GM12878 (cell line): ENCODE results near the gene MAT2B. TPM values are rescaled to one million over a fixed set of nuclear protein-coding genes. Genes with fewer than 3 reads are reported as not detected.

Source experiments
- CREM ChIP-seq: IDR thresholded peaks from 2 replicates; pipeline ENCODE4 v1.6.1; 2014; ENCODE audit warnings: antibody characterized with exemption, low read depth
- EED ChIP-seq: sonication (generic); IDR thresholded peaks from 2 replicates; pipeline ENCODE4 v1.6.1; 2016; ENCODE audit warnings: antibody characterized with exemption, low read depth
- EGR1 ChIP-seq, 2 experiments: IDR thresholded peaks; 1 replicate in 1 of 2; 2 replicates in 1 of 2; pipeline ENCODE4 v1.6.1; 2011 to 2012; ENCODE audit warnings: low read depth in 2 of 2, low read length in 2 of 2, borderline replicate concordance in 1 of 2, mild to moderate bottlenecking in 1 of 2, moderate library complexity in 1 of 2
- GATAD2B ChIP-seq: fragments of 450-650 bp; conservative IDR thresholded peaks from 2 replicates; pipeline ENCODE4 v1.6.1; 2017; ENCODE audit warnings: low read depth, mild to moderate bottlenecking, moderate library complexity
- JUND ChIP-seq: IDR thresholded peaks from 2 replicates; pipeline ENCODE4 v1.6.1; 2012; ENCODE audit warnings: low read depth, mild to moderate bottlenecking, low read length, improper control_type of control experiment, moderate library complexity
- LARP7 ChIP-seq: fragments of 450-650 bp; IDR thresholded peaks from 2 replicates; pipeline ENCODE4 v1.6.1; 2017; ENCODE audit warnings: mild to moderate bottlenecking
- NR2C1 ChIP-seq: fragments of 450-650 bp; IDR thresholded peaks from 2 replicates; pipeline ENCODE4 v1.6.1; 2017; ENCODE audit warnings: antibody characterized with exemption, mild to moderate bottlenecking, moderate library complexity
- POLR2A ChIP-seq: IDR thresholded peaks from 2 replicates; pipeline ENCODE4 v1.6.1; 2011; ENCODE audit warnings: low read depth, mild to moderate bottlenecking, low read length
- POLR2AphosphoS2 ChIP-seq: IDR thresholded peaks from 2 replicates; pipeline ENCODE4 v1.6.1; 2011; ENCODE audit warnings: low read depth, mild to moderate bottlenecking, low read length, improper control_type of control experiment, moderate library complexity
- TCF7 ChIP-seq: IDR thresholded peaks from 2 replicates; pipeline ENCODE4 v1.6.1; 2014; ENCODE audit warnings: antibody characterized with exemption, borderline replicate concordance
- polyA plus RNA-seq, 11 experiments: library from polyadenylated mRNA; depleted of rRNA in 4 of 11; unstranded in 6 of 11; stranded (reverse) in 5 of 11; fragments of >200 nt; fragmentation: Nextera tagmentation in 4 of 11; fragmentation: Illumina TruSeq in 1 of 11; extraction: Ambion mirVana in 4 of 11; extraction: Trizol in 1 of 11; gene quantifications; 1 replicate in 1 of 11; 2 replicates in 10 of 11; pipeline versions ENCODE4 v1.2.1 to v1.2.3, GENCODE V29; 2011 to 2016; ENCODE audit warnings: inconsistent platforms in 2 of 11, missing spikeins in 2 of 11, low read depth in 1 of 11
- total RNA-seq, 4 experiments: library from RNA; depleted of rRNA in 3 of 4; stranded (reverse); fragments of >200 nt in 3 of 4; fragmentation: Illumina TruSeq in 1 of 4; extraction: Trizol in 1 of 4; gene quantifications; 2 replicates each; pipeline versions ENCODE4 v1.2.1 to v1.2.3, GENCODE V29; 2013 to 2021
- TF ChIP-seq, protein P1 (sequence below): IDR thresholded peaks from 2 replicates; pipeline ENCODE4 v1.6.1; 2012; ENCODE audit warnings: low read depth, low read length, improper control_type of control experiment
- TF ChIP-seq, protein P2 (sequence below): fragments of 450-650 bp; IDR thresholded peaks from 2 replicates; pipeline ENCODE4 v1.6.1; 2017; ENCODE audit warnings: mild to moderate bottlenecking, moderate library complexity

Gene MAT2B
- total and polyA plus RNA-seq, 10 of the 15 experiments (the other 5 are each of a cell fraction or from before 2014, with no cell fraction given) = 43.2 to 122 (median 63.7) TPM

DNA sequence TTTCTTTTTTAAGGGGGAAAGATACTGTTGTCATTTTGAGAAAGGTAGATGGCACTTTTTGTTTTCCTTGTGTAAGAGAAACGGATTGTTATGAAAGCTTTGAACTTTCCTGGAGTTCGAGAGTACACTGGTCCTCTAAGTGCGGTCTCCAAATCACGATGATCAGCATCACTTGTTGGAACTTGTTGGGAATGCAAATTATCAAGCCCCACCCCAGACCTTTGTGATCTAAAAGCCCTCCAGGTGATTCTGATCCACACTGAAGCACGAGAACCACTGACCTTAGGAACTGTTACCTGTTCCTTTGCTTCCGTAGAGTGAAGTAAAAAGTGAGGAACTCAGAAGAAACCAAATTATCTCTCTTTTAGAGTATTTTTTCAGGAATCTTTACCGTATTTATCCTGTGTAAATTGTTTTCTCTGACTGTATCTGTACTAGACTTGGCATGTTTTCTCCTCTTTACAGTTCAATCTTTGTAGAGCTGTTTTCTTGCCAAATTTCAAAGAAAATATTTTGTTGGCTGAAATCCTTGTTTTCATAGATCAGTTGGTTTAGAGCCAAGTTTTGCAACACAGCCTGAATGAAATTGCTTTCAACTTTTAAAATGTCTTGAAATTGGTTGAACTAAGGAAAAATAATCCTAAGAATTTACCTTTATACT is 4.0 kb downstream of the MAT2B start (continued):
- no peak for TF ChIP-seq JUND
- TF ChIP-seq CREM = no peak
- no peak for TF ChIP-seq EED
- TF ChIP-seq TCF7 = no peak
- no peak for TF ChIP-seq NR2C1
- TF ChIP-seq LARP7 = no peak
- TF ChIP-seq, protein P1, sequence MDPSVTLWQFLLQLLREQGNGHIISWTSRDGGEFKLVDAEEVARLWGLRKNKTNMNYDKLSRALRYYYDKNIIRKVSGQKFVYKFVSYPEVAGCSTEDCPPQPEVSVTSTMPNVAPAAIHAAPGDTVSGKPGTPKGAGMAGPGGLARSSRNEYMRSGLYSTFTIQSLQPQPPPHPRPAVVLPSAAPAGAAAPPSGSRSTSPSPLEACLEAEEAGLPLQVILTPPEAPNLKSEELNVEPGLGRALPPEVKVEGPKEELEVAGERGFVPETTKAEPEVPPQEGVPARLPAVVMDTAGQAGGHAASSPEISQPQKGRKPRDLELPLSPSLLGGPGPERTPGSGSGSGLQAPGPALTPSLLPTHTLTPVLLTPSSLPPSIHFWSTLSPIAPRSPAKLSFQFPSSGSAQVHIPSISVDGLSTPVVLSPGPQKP = no peak
- no peak for TF ChIP-seq POLR2AphosphoS2
- TF ChIP-seq, protein P2, sequence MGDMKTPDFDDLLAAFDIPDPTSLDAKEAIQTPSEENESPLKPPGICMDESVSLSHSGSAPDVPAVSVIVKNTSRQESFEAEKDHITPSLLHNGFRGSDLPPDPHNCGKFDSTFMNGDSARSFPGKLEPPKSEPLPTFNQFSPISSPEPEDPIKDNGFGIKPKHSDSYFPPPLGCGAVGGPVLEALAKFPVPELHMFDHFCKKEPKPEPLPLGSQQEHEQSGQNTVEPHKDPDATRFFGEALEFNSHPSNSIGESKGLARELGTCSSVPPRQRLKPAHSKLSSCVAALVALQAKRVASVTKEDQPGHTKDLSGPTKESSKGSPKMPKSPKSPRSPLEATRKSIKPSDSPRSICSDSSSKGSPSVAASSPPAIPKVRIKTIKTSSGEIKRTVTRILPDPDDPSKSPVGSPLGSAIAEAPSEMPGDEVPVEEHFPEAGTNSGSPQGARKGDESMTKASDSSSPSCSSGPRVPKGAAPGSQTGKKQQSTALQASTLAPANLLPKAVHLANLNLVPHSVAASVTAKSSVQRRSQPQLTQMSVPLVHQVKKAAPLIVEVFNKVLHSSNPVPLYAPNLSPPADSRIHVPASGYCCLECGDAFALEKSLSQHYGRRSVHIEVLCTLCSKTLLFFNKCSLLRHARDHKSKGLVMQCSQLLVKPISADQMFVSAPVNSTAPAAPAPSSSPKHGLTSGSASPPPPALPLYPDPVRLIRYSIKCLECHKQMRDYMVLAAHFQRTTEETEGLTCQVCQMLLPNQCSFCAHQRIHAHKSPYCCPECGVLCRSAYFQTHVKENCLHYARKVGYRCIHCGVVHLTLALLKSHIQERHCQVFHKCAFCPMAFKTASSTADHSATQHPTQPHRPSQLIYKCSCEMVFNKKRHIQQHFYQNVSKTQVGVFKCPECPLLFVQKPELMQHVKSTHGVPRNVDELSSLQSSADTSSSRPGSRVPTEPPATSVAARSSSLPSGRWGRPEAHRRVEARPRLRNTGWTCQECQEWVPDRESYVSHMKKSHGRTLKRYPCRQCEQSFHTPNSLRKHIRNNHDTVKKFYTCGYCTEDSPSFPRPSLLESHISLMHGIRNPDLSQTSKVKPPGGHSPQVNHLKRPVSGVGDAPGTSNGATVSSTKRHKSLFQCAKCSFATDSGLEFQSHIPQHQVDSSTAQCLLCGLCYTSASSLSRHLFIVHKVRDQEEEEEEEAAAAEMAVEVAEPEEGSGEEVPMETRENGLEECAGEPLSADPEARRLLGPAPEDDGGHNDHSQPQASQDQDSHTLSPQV = no peak
- no peak for TF ChIP-seq EGR1 (IDR thresholded peaks at IDR 0.05; ENCODE audit: borderline replicate concordance in 1 of 2, low read depth in 2 of 2, low read length in 2 of 2)
- TF ChIP-seq GATAD2B = no peak
- no peak for TF ChIP-seq POLR2A
